Fibroblast of gingiva (primary cell): ENCODE data around the gene EPO.
"Not testable (repeated sequence)": the region's sequence is repeated elsewhere in the genome, so short reads cannot be mapped to it uniquely, and the experiment has no call there.

Experiments
- DNase-seq: peaks from one replicate; pipeline ENCODE4 v3.0.0-alpha.2; 2011; ENCODE audit warnings: low read depth

Gene EPO

GRCh38 chr7:100736671-100737070 is 16.4 kb downstream of the EPO start:
- no peak for DNase-seq

DNA sequence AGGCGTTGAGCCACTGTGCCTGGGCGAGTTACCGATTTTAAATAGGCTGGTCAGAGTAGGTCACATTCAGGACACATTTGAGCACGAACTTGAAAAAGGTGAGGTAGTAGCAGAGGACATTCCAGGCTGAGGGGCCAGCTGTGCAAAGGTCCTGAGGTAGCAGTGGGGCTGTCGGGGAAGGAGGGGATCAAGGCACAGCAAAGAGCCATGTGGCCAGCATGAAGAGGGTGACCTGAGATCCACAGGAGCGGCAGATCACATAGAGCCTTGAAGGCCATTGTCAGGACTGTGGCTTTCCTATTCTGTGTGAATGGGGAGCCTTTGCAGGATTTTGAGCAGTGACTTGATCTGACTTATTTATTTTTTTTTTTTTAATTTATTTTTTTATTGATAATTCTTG is 19.7 kb downstream of the EPO start:
- DNase-seq: no peak

GRCh38 chr7:100744605-100745004 is 24.3 kb downstream of the EPO start:
- no peak for DNase-seq

DNA sequence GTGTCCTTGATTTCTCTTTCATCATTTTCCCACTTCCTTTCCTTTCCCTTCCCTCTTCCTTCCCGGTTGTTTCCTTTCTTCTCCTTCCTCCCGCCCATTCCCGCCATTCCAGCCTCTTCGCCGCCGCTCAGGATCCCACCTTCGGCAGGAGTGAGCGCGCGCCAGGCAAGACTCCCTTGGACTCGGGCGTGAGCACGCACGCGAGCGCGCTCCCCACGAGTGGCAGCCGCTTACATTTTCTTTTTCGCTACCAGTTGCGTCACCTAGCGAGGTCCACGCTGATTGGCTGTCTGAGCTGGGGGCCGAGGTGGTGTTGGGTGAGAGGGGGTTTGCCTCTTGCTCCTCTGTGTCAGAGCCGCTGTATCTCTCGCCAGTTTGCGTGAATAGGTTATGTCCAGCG is 24.9 kb downstream of the EPO start:
- peak; percentile 44 for DNase-seq

DNA sequence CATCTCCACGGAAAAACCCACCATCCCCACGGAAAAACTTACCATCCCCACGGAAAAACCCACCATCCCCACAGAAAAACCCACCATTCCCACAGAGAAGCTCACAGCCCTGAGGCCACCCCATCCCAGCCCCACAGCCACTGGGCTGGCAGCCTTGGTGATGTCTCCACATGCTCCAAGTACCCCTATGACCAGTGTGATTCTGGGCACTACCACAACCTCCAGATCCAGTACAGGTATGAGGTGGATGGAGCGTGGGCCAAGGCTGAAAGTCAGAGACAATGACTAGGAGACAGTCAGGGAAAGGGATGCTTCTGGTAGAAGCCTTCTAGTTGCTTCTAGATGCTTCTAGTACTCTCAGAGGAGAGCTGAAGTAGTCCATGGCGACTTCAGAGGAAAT is 32.7 kb downstream of the EPO start:
- DNase-seq: no peak

DNA sequence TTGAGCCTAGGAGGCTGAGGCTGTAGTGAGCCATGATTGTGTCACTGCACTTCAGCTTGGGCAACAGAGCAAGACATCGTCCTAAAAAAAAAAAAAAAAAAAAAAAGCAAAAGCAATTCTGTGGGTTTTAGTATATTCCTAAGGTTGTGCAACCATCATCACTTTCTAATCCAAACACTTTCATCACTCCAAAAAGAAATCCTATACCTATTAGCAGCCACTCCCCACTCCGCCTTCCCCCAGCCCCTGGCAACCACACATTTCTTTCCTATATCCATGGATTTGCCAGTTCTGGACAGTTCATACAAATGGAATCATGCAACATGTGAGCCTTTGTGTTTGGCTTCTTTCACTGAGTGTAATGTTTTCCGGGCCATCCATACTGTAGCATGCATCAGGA is 33.5 kb downstream of the EPO start:
- DNase-seq: peak; percentile 87

DNA sequence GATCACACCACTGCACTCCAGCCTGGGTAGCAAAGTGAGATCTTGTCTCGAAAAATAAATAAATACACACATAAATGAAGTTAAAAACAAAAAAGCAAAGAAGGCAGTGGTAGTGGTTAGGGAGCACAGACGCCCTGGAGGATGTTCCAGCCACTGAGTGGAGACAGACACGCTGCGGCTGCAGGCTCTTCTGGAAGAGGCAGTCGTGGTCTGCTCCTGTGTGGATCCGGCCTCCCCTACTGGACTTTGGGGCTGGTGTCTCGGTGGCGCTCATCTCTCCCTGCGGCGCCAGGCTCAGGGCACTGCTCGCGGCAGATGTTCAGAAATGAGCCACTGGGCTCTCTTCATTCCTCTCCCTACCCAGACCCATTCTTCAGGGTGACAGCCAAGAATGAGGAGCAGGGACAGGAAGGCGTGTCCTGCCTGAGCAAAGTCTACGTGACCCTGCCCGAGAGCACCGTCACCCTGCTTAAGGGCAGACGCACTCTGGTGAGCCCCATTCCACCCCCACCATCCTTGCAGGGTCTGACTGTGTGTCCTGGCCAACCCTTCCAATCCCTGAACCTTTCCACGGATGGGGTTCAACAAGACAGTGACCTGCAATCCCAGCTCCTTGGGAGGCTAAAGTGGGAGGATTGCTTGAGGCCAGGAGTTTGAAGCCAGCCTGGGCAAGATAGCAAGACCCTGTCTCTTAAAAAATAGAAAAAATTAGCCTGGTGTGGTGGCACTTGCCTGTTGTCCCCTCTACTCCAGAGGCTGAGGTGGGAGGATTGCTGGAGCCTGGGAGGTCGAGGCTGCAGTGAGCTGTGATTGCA is 39.3 kb downstream of the EPO start:
- no peak for DNase-seq

- DNase-seq: not testable (repeated sequence)
These were observed 42.6 kb downstream of the EPO start for GRCh38 chr7:100762841-100763240.

DNA sequence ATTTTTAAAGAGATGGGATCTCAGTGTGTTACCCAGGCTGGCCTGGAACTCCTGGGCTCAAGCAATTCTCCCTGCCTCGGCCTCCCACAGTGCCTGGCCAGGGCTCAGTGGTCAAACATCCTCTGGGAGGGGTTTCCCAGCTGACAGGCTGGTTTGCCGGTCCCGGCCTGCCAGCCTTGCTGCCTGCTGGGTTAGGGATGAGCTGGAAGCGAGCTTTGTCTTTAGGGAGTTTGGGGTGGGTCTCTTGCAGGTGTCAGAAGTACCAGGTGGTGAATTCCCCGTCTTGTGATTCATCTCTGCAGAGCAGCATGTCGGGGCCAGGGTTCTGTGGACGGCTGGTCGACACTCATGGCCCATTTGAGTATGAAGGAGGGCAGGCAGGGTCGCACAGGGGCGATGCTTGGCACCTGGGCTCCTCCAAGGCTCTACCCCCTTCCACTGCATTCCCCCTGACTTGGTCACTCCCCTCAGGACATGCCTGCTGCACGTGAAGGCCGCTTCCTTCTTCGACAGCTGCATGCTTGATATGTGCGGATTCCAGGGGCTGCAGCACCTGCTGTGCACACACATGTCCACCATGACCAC is 43.4 kb downstream of the EPO start:
- no peak for DNase-seq

DNA sequence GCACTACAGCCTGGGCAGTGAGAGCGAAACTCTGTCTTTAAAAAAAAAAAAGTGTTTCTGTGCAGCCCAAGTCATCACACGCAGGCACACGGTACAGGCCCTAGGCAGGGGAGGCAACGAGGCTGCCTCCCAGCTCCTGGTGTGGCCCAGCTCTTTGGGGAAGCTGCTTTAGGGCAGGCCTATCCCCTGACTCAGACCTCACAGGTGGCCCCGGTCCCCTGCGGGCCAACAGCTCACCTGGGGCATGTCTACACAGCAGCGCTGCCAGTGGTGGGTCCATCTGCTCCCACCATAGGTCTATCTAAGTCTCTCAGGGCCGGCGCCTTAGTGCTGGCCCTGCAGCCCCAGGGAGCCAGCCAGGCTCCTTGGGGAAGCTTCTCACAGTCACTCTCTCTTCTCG is 44.6 kb downstream of the EPO start:
- DNase-seq: no peak

DNA sequence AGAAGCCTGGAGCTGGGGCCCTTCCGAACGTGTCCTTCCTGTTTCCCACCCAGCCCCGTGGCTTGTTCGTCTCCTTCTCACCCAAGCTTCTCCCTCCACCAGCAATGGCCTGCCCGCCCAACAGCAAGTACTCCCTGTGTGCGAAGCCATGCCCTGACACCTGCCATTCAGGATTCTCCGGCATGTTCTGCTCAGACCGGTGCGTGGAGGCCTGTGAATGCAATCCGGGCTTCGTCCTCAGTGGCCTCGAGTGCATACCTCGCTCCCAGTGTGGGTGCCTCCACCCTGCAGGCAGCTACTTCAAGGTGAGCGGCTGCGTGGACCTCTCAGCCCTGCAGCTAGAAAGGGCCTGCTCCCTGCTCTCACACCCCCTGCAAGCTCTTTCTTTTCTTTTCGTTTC is 45.0 kb downstream of the EPO start:
- DNase-seq: no peak

- DNase-seq: no peak
These were observed 48.5 kb downstream of the EPO start for GRCh38 chr7:100768784-100769183.
